NT2/D1 (cell line): Measurements from ENCODE around the gene CYP26B1.

Source experiments
- DNase-seq: peaks from one replicate; pipeline ENCODE4 v3.0.0-alpha.2; 2011; ENCODE audit warnings: low read depth, low spot score
- H3K27me3 ChIP-seq: 2 replicates; pipeline ENCODE4 v1.6.0; 2011; ENCODE audit warnings: mild to moderate bottlenecking; ENCODE audit not compliant: insufficient read length, insufficient read depth
- H3K36me3 ChIP-seq: 2 replicates; pipeline ENCODE4 v1.6.1; 2011; ENCODE audit warnings: mild to moderate bottlenecking, low read length, mixed read lengths; ENCODE audit not compliant: insufficient read depth, insufficient read length
- H3K4me1 ChIP-seq: 2 replicates; pipeline ENCODE4 v1.5.1; 2011; ENCODE audit not compliant: insufficient read depth, insufficient read length
- H3K4me3 ChIP-seq: 2 replicates; pipeline ENCODE4 v1.5.1; 2011; ENCODE audit warnings: low read depth; ENCODE audit not compliant: insufficient read length
- H3K9ac ChIP-seq: 2 replicates; pipeline ENCODE4 v1.6.0; 2011; ENCODE audit warnings: low read depth; ENCODE audit not compliant: insufficient read length
- H3K9me3 ChIP-seq: 2 replicates; pipeline ENCODE4 v1.5.1; 2011; ENCODE audit warnings: mild to moderate bottlenecking, low read length; ENCODE audit not compliant: insufficient read depth
- SUZ12 ChIP-seq: IDR thresholded peaks from 2 replicates; pipeline ENCODE4 v1.6.1; 2011; ENCODE audit not compliant: insufficient read length, insufficient read depth; ENCODE audit errors: extremely low read depth
- YY1 ChIP-seq: IDR thresholded peaks from 2 replicates; pipeline ENCODE4 v1.6.1; 2011; ENCODE audit not compliant: insufficient read length, insufficient read depth
- ZNF274 ChIP-seq: IDR thresholded peaks from 2 replicates; pipeline ENCODE4 v1.6.1; 2011; ENCODE audit warnings: mild to moderate bottlenecking, low read depth, low read length

The CYP26B1 gene

DNA sequence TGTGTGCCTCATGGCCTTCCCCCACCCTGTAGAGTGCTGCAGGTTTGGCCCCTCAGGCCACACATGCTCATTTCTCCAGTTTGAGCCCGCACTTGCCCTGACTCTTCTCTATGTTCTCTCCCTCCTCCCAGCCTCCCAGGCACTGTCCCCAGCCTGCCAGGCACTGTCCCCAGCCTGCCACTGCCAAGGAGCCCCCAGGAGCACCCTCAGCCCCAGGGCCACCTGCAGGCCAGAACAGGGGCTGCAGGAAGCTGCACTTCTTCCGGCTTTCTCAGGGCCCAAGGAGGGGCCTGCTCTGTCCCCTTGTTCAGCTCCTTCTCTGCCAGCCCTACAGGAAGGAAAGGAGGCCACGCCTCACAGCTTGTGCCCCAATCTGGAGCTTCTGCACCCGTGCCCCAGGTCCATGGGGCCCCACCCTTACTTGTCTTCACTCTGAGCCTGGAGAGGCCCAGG is 31.6 kb downstream of the CYP26B1 start:
- no peak for DNase-seq
- H3K4me3 ChIP-seq: no peak overlapping the region
- peaks cover 8% of the 10 kb centered on the region for H3K4me1 ChIP-seq
- H3K27me3 ChIP-seq: no peaks in the 10 kb centered on the region
- peak overlapping the region; percentile 64 for H3K9ac ChIP-seq
- H3K36me3 ChIP-seq: no peaks in the 10 kb centered on the region
- H3K9me3 ChIP-seq: peaks cover 6% of the 10 kb centered on the region; the same call in 1 of the 2 replicates
- TF ChIP-seq ZNF274: no peak
- TF ChIP-seq SUZ12: no peak
- TF ChIP-seq YY1: no peak

DNA sequence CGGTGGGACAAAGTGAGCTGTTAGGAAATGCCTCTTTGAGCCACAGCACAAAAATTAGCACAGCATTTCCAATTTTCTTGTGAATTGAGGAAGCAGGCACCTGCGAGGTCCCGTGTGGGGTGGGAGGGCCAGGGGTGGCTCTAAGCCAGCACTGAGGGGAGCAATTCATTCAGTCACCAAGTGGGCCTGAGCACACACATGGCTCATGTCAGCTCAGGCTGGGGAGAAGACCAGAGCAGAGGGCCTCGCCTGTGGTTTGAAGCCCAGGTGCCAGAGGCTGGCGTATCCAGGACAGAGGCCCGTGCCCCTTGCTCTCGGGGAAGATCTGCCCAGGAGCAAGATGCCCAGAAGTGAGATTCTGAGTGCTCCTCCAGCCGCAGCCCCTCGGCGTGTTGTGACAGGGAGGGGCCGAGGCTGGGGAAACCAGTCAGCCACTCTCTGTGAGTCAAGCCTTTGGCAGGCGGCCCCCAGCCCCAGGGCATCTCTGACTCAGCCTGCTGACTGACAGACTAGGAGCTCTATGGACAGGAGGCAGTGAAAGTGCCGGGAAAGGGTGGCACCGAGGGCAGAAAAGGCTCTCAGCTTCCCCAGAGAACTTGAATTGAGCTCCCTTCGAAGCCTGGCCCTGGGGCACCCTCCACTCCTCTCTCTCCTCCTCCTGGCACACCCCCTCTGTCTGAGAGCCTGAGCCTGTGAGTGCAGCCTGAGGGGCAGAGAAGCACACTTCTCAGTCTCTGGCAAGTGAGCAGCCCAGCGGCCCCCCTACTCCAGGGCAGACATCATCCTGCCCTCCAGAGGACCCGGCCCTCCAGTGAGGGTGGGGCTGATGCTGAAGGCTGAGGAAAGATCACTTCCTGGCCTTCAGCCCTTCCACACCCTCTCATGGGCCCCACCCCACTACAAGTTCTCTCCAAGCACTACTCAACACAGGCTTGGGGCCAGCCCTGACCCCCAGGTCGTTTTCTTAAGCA is 32.3 kb downstream of the CYP26B1 start:
- Histone ChIP-seq H3K27me3 (no peaks in the 10 kb centered on the region), H3K9ac (peak overlapping the region; percentile 50), H3K4me3 (no peak overlapping the region), H3K36me3 (no peaks in the 10 kb centered on the region), H3K9me3 (peaks cover 11% of the 10 kb centered on the region; the same call in 1 of the 2 replicates), H3K4me1 (peaks cover 8% of the 10 kb centered on the region)
- TF ChIP-seq ZNF274 (no peak), SUZ12 (no peak), YY1 (no peak)
- peak; percentile 61 for DNase-seq

DNA sequence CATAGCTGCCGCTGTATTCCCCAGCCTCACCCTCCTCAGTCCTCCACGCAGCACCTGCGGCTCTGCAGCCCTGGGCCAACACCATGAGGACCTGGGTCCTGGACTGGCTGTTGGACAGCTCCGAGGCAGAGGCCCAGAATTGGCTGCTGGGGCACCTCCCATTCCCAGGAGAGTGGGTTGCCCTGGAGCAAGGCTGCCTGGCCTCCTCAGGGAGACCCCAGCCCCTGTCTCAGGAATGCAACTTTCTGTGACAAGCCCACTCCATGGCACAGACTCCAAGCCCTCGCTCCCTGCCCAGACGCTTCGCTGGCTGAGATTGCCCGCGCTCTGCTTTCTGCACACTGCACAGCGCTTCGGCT is 33.0 kb downstream of the CYP26B1 start:
- Histone ChIP-seq H3K9ac (no peak overlapping the region), H3K4me1 (peaks cover 8% of the 10 kb centered on the region), H3K4me3 (no peak overlapping the region), H3K36me3 (no peaks in the 10 kb centered on the region), H3K27me3 (no peaks in the 10 kb centered on the region), H3K9me3 (peaks cover 11% of the 10 kb centered on the region; the same call in 1 of the 2 replicates)
- TF ChIP-seq ZNF274: no peak
- no peak for TF ChIP-seq SUZ12
- TF ChIP-seq YY1: no peak
- no peak for DNase-seq

DNA sequence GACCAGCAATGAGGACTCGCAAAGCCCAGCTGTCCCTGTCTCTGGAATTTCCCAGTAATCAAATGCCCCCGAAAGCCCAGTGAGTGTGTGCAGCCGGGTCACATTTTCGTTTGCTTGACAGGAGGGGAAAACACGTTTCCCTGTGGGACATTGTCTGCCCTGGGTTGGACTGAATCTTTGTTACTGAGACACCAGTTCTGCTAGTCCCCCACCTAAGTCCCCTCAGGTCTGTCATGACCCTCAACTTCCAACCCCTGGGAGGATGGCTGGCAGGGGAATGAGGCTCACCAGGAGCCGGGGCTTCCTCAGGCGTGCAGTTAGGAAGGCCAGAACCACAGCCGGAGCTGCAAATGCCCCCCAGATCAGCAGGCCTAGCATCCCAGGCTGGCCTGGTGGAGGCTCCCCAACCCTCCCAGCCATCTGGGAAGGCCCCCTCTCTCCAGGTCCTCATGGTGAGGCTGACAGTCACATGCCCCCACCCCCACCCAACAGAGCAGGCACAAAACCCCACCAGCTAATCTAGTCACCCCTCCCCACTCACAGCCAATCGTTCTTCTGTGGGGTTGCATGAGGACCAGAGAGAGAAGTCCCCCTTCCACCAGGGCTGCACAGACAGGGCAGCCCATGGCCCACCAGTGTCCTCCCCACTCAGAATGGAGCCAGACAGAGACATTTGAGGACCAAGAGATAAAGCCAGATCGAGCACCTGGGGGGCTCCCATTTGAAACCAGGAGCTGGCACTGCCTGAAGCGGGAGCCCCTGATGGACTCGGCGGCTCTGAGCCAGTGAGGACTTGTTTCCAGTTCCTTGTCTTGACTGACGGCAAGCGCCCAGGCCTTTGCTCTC is 33.6 kb downstream of the CYP26B1 start:
- peaks cover 11% of the 10 kb centered on the region; the same call in 1 of the 2 replicates for H3K9me3 ChIP-seq
- H3K9ac ChIP-seq: no peak overlapping the region
- no peaks in the 10 kb centered on the region for H3K27me3 ChIP-seq
- TF ChIP-seq SUZ12 (no peak), YY1 (no peak), ZNF274 (no peak)
- DNase-seq: no peak
- no peaks in the 10 kb centered on the region for H3K36me3 ChIP-seq
- no peak overlapping the region for H3K4me3 ChIP-seq
- peaks cover 8% of the 10 kb centered on the region for H3K4me1 ChIP-seq

DNA sequence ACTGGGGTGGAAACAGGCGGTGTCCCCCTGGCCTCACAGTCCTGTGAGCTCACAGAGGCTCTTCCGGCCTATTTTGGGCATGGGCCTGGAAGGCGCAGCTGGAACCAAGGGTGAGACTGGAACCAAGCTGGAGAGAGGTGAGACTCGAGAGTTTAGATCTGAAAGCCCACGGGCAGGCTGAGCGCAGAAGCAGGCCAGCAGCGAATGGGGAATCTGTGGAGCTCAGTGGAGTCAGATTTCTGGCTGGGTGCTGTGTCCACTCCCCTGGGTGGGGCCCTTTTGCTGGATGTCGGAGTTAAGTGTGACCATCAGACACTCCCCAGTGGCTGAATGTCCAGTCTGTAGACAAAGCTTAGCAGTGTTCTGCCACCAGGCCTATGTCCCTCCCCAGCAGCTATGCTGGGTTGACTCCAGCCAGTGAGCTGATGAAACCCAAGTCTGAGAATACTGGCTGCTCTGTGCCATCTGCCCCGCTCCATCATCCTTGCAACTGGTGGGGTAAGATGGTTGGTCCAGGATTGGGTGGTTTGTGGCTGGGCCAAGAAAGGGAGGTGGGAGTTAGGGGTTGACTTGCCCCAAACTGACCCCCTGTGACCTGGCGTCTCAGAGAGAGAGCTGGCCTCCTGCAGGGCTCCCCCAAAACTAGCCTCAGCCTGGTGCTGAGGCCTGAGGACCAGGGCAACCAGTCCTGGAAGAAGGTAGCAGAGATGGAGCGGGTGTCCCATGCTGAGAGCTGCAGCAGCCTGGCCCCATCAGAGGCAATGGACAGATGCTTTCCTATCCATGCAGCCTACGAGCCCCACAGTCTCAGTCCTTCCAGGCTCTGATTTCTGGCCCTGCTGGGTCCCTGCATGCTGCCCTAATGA is 34.4 kb downstream of the CYP26B1 start:
- H3K9me3 ChIP-seq: peaks cover 11% of the 10 kb centered on the region; the same call in 1 of the 2 replicates
- H3K4me1 ChIP-seq: peaks cover 8% of the 10 kb centered on the region
- TF ChIP-seq SUZ12 (no peak), ZNF274 (no peak), YY1 (no peak)
- no peak overlapping the region for H3K9ac ChIP-seq
- H3K4me3 ChIP-seq: no peak overlapping the region
- no peaks in the 10 kb centered on the region for H3K27me3 ChIP-seq
- no peaks in the 10 kb centered on the region for H3K36me3 ChIP-seq
- no peak for DNase-seq

DNA sequence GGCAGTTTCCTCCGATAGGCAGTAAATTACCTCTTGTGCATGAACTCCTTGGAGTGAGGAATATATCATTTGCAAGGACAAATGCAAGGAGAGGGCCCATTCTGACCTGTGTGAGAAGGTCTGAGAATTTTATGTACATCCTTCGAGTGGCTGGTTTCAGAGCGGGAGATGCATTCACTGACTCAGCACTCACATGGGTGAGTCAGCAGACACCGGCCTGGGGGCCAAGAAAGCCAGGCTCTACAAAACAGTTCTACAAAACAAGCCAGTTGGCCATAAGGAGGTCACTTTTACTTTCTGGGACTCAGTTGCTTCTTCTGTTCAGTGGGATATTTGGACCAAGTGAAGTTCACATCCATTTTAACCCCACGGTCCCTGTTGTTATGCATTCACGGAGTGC is 35.3 kb downstream of the CYP26B1 start:
- TF ChIP-seq ZNF274 (no peak), YY1 (no peak)
- no peak for DNase-seq
- H3K4me1 ChIP-seq: peaks cover 8% of the 10 kb centered on the region
- H3K36me3 ChIP-seq: no peaks in the 10 kb centered on the region
- no peak overlapping the region for H3K9ac ChIP-seq
- H3K4me3 ChIP-seq: no peak overlapping the region
- no peaks in the 10 kb centered on the region for H3K27me3 ChIP-seq
- H3K9me3 ChIP-seq: peaks cover 11% of the 10 kb centered on the region; the same call in 1 of the 2 replicates
